8988T (cell line): ENCODE data around the gene TEX44.
"Not testable (repeated sequence)": the region's sequence is repeated elsewhere in the genome, so short reads cannot be mapped to it uniquely, and the experiment has no call there.

Experiments used
- DNase-seq: peaks from one replicate; pipeline ENCODE4 v3.0.0; 2011

The TEX44 gene

DNA sequence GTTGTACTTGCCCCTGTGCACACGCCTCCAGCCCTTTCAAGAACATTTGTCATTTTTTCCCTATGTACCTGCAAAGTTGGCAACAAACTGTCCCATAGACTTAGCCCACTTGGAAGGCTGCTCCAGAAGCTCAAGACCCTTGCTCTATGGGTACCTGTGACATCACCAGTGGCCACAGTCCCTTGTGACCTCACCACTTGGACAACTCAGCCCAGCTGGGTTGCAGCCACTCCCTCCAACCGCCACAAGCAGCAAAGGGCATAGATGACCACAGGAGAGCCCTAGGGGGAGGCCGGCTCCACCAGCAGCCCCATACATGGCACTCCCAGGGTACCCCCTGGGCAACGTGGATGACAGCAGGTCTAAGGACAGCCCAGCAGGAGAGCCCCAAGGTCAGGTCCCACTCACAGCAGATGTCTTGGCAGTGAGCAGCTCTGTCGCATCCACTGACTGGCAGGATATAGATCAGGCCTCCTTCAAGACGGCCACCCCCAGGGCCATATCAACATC, at the start of gene TEX44:
TSS of gene TEX44 (plus strand) at position 229 of the 510 bp plus-strand sequence. CDS start at position 317, 88 bp downstream.
- DNase-seq, result no peak

DNA sequence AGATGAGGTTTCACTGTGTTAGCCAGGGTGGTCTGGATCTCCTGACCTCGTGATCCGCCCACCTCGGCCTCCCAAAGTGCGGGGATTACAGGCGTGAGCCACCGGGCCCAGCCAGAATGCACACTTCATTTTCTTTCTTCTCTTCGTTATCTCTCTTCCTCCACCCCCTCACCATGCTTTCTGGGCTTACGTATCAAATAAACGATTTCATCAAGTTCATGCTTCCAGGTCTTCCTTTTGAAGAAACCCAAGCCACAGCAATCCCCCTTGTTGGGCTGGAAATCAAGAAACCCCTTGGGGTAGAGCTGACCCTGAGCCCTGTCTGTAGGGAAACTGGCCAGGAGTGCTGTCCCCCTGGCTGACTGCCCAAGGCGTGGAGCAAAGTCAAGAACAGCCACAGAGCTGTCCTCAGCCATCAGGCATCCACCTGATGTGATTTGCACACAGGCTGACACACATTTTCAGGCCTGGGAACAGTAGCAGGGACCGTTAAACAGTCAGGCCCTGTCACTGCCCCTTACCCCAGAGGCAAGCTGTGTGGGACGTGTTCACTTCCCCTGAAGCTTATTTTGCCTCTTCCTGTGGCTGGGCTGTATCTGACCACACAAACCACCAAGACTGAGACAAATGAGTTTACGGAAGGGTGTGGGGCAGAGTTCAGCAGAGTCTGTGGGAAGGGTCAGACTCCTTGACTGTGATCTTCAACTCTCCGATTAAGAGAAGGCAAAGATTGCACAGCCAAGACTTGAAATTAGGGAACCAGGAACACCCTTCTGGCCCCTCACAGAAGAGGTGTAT, 47.4 kb upstream of the TEX44 start:
- no peak for DNase-seq

DNA sequence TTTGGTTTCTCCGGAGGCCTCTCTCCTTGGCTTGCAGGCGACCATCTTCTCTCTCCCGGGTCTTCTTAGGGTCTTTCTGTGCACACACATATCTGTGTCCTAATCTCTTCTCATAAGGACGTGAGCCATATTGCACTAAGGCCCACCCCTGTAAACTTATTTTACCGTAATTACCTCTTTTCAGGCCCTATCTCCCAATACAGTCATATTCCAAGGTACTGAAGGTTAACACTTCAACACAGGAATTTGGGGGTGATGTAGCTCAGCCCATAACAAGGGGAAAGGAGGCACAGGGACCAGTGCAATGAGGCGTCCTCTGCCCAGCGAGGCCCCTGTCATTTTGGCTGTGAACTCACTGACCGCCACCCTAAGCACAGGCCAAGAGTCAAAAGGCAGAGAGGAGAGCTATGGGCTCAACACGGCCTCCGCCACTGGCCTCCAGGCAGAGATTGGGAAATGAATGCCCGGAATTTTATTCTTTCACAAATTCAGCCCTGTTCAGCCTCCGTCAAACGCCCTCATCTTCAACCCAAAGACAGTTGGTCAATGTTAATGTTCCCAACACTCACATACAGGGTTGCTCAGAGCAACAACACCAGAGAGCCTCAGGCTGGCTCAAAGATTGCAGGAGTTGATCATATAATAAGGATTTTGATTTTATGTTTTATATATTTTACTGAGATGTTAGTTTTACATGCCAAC, 46.5 kb upstream of the TEX44 start:
- DNase-seq, result no peak

DNA sequence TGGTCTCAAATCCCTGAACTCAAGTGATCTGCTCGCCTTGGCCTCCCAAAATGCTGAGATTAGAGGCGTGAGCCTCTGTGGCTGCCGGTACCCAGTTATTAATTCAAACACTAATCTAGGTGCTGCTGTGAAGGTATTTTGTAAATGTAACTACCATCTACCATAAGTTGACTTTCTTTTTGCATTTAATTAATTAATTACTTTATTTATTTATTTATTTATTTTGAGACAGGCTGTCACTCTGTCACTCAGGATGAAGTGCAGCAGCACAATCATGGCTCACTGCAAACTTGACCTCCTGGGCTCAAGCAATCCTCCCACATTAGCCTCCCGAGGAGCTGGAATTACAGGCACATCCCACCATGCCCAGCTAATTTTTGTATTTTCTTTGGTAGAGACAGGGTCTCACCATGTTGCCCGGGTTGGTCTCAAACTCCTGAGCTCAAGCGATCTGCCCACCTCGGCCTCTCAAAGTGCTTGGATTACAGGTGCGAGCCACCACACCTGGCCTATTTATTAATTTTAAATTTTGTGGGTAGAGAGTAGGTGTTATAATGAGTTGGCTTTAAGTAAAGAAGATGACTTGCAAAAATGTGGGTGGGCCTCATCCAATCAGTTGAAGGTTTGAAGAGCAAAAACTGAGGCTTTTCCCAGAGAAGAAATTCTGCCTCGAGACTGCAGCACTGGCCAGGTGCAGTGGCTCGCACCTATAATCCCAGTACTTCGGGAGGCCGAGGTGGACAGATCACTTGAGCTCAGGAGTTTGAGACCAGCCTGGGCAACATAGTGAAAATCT, 45.2 kb upstream of the TEX44 start:
- DNase-seq, result no peak

DNA sequence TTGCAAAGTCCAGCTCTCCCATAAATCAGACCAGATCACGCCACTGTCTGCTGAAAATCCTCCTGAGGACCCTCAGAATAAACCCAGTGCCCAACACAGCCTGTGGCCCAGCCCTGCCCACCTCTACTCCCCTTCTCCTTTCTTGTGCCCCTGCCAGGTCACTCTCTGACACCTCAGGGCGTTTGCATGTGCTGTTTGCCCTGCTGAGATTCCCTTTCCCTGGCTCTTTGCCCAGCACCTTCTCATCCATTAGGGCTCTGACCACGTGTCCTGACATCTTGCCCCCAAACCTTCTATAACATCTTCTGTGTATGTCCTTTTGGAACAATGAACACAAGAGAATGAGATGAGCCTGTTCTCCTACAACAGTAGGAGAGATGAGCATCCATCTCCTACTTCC, 43.9 kb upstream of the TEX44 start:
- DNase-seq, result no peak

DNA sequence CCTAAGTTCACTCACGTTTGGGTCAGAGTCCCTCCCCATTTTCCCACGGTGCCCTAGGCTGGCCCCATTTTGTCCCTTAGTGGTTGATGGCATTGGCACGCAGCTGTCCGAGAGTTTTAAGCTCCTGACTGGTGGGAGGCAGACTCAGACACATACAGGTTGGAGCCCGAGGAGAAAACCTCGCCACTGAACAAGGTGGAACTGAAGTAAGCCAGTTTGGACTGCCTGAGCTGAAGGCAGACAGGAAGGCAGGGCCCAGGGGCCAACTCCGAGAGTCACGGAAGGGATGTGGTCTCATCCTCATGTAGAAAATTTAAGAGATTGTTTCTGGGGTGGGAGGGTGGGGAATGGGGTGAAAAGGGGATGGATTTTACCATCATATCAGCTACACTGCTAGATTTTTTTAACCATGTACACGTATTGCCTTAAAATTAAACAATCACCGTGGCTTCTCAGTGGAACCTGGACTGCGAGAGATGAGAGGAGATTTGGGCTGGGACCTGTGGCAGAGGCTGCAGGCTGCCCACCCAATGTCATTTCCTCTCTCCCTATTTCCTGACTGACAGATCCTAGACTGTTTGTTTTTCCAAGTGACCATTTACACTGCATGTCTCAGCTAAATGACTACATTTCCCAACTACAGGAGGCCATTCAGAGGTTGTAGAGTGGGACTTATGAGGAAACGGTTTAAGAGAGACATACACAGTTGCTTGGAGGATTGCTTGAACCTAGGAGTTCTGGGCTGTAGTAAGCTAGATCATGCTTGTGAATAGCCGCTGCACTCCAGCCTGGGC, 43.0 kb upstream of the TEX44 start:
- DNase-seq, result no peak

DNA sequence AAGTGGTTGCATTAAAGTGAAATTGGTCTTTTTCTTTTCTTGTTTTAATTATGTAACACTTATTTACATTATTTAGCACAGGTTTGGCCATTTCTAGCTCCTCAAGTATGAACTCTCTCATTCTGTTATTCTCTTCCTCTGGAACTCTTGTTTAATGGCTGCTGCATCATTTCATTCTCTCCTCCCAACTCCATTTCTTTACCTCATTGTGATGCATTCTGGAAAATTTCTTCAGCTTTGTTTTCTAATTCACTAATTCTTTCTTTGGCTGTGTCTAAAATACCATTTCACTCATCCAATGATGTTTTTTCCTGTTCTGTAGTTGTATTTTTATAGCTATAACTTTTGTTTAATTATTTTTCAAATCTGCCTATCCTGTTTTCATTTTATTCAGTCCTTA, 39.9 kb upstream of the TEX44 start:
- DNase-seq, result no peak

DNA sequence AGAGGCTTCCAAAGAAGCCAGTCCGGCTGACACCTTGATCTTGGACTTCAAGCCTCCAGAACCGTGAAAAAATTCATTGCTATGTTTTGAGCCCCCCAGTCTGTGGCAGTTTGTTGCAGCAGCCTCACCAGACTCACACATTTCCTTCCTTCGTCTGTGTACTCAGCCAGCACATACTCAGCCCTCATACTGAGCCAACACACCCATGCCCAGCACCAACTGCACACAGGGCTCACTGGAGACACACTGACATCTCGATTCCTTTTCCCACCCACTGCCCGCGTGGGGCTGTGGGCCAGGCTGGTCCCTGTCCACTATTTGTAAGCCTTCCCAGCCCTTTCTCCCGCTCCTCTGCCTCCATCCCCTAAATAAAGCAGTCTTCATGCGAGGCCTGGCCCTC, 38.3 kb upstream of the TEX44 start:
- DNase-seq, result no peak

DNA sequence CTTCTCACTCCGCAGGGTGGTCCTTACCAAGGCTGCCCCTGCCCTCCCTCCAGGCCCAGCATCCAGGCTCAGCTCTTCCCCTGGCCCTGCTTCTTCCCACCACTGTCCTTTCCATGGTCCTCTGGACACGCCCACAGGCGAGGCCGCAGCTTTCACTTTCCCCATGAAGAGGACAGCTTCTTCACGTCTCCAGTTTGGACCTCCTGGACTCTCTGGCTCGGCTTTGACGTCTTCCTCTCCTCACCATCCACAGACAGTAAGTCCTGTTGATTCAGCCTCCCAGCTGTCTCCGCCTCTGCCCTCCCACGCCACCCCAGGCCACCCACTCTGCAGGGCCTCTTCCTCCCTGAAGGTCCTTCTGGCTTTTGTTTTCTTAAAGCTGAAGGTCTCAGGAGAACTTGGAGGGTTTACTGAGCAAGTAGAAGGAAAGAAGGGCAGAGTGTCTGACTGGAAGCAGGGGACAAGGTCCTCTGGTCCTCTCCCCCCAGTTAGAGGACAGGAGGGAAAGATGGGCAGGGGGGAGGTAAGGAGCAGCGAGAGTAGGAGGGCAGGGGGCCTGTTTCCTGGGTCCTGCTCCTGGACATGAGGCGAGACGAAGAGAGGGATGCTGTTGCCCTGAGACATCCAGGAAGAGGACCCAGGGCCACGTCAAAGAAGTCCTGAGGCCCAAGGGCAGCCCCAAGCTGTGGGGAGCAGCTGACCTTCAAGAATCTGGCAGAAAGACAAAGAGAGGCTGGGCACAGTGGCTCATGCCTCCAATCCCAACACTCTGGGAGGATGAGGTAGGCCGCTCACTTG, 37.7 kb upstream of the TEX44 start:
- no peak for DNase-seq

DNA sequence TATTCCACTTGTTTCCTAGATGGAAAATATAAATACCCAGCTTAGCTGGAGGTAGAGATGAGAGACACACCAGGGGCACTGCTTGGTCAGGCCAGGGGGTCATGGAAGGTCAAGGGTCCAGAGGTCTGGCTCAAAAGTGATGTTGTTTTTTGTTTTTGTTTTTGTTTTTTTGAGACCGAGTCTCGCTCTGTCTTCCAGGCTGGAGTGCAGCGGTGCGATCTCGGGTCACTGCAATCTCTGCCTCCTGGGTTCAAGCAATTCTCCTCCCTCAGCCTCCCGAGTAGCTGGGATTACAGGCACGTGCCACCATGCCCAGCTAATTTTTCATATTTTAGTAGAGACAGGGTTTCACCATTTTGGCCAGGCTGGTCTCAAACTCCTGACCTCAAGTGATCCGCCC, 36.2 kb upstream of the TEX44 start:
- DNase-seq, result not testable (repeated sequence)

DNA sequence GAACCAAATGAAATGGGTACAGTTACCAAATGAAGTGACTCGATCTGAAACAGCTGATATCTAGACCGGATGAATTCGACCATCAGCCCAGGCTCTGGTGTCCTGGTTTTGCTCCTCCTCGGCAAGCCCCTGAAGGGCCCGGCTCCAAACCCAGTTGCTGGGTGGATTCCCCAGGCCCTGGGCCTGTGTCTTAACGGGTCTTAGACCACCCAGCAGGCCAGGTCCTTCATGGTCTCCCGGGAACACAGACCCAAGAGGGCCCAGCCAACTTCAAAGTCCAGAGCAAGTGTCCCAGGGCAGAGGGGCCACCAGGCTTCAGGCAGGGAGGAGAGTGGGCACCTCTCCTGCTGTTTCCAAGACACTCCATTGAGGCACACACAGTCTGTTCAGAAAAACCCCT, 35.7 kb upstream of the TEX44 start:
- DNase-seq, result no peak

DNA sequence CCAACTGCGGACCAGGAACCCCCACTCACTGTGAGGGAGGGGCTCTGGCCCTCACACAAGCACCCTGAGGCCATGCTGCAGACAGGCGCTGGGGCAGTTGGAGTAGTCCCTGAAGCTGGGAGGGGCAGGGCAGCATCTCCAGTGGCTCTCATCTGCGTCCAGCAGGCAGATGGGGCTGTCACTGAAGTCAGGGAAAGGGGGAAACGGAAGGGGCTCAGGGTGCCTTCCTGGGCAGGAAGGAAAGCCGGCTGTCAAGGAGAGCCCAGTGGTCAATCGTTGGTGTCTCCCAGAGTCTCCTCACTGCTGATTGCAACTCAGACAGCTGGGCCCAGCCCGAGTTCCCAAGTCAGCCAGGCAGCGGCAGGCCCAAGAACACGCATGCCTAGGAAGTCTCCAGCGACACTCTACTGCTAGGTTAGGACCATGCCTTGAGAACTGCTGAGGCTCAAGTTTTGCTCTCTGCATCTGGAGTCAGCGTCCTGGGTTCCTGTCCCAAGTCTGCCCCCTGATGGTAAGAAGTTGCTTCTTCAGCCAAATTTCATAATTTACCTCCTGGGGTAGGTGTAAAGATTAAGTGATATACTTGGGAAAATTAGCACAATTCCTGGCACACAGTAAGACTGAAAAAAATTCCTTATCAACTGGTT, 35.0 kb upstream of the TEX44 start:
- peak; percentile 72 for DNase-seq

DNA sequence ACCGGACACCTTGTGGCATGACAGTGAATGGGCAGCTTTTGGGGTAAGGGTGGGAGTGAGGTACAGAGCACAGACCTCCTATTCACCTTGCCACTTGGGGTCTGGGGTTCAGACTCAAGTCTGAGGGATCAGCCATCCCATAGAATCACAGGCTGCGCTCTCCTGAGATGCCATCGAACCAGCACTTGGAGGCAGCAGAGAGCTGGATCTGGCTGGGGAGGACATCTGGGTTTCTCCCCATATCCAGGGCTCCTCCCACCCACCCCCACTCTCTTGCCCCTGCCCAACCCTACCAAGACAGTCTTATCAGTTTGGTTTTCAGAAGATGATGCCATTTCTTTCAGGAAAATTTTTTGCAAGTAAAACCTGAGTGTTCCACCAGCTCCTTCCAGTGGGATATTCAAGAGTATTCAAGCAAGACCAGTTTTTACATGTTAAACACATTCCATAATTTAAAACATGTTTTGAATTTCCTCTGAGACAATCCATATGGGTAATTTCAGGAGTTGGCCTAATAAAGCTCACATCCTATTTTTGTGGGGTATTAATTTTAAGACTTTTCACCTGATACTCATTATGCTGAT, 29.2 kb upstream of the TEX44 start:
- DNase-seq, result peak; percentile 58

DNA sequence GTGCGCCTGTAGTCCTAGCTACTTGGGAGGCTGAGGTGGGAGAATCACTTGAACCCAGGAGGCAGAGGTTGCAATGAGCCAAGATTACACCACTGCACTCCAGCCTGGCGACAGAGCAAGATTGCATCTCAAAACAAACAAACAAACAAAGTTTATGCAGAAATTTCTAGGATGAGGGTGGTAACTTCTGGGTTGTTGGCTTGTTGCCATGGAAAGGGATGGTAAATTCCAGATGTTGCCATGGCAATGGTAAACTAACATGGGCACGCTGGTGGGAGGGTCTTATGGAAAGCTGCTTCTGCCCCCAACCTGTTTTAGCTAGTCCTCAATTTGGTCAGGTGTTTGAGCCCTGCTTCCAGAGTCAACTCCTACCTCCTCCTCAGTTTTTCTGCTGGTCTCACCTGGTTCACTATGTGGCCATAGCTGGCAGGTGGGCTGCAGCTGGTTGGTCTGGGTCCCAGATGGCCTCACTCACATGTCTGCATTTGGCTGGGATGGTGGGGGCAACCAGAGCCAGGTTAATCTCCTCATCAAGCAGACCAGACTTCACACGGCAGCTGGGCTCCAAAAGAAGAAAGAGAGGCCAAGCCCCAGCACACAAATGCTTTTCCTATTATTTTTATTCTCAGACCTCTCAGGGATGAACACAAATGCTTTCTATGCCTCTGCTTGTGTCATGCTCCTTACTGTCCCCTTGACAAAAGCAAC, 26.6 kb upstream of the TEX44 start:
- no peak for DNase-seq

DNA sequence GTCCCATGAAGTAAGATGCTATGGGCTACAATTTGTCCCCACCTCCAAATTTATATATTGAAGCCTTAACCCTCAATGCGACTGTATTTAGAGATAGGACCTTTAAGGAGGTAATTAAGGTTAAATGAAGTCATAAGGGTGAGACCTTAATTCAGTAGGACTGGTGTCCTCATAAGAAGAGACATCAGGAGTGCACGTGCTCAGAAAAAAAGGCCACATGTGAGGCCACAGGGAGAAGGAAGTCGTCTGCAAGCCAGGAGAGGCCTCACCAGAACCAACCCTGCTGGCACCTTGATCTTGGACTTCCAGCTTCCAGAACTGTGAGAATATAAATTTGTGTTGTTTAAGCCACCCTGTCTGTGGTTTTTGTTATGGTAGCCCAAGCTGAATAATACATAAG, 25.5 kb upstream of the TEX44 start:
- no peak for DNase-seq

DNA sequence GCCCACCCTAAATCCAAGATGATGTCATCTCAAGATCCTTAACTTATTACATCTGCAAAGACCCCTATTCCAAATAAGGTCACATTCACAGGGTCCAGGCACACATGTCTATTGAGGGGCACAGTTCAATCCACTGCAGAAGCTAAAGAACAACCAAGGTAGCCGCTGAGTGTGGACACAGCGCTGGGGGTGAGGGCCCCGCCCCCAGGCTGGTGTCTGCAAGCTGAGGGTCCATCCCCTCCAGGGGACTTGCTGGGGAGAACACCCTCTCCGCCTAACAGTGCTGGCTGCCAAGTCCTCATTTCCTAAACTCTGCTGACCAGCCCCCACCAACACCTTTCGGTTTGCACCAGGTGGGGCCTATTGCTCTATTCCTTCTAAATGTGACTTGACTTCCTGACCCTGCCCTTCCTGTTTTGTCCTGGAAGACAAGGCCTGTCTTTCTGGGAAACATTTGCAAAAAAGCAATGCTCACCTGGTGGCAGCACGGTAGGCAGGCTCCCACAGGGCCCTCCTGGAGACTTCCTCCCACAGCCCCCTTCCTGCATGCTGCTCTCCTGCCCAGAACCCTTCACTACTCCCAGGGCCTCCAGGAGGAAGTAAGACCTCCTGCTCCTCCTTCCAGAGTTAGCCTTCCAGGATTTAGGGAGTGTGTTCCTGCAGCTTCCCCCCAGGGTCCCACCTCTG, 24.4 kb upstream of the TEX44 start:
- DNase-seq, result no peak

DNA sequence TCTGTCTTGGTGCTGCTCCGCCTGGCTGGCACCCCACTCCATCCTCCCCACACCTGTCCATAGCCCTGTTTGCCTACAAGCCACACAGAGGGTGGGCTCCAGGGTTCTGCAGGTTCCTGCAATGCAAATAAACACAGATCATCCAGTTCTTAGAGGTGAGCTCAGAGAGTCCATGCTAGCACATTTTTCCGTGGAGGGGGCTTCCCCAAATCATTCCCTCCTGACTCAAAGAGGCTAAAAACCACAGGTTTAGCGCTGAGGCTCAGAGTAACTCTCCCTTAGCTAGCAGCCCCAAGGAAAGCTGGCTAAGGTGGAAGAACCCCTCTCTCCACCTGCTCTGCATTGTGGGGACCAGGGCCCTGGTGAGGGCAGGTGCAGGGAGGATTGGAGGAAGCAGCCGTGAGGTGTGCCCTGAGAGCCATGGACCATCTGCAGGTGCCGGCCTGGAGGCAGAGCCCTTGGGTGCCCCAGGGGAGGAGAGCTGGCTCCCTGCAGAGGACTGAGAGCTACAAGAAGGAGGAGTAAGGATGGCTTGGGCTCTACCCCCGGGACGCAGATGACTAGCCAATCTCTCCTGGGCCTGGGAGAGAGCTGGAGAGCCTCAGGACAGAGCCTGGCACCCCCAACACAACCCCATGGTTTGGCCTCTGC, 23.8 kb upstream of the TEX44 start:
- DNase-seq, result no peak

DNA sequence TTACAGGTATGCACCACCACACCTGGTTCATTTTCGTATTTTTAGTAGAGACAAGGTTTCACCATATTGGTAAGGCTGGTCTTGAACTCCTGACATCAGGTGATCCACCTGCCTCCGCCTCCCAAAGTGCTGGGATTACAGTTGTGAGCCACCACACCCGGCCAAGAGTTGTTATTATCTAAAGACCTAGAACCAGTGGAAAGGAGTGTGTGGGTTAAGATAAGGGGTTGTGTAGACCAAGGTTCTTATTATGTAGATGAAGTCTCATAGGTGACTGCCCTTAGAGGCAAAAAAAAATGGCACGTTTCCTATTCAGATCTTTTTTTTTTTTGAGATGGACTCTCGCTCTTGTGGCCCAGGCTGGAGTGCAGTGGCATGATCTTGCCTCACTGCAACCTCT, 21.7 kb upstream of the TEX44 start:
- not testable (repeated sequence) for DNase-seq

DNA sequence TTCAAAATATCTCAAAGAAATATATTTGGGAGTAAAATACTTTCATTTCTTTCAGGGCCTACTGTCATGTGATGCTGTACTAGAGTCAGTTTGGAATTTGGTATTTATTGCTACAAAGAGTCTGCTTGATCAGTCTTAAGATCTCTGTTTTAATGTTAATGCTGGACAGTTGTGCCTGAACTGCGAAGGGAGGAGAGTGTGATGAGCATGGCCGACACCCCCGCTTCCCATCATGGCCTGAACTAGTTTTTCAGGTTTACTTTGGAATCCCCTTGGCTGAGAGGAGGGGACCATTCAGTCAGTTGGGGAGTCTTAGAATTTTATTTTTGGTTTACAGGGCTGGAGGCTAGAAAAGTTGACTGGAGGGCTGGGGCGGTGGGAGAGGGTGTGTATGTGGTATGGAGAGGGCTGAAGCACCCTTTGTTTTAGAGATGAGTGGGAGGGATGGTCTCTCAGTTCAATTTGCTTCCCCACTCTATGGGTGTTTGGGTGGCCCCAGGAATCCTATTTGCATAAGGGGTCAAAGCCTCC, 20.9 kb upstream of the TEX44 start:
- DNase-seq, result no peak
